OCI-LY3 (cell line): ENCODE data around the gene OTOP2.

Experiments
- CTCF ChIP-seq: fragments of 200-600, 300-600 bp; sonication (generic); IDR thresholded peaks from 2 replicates; pipeline ENCODE4 v1.5.1; 2014; ENCODE audit warnings: antibody characterized with exemption, low read length, low read depth
- EZH2phosphoT487 ChIP-seq: fragments of 200-600 bp; shearing (Covaris generic); IDR thresholded peaks from 2 replicates; pipeline ENCODE4 v1.6.1; 2018; ENCODE audit warnings: antibody characterized with exemption, mixed run types, low read depth

DNA sequence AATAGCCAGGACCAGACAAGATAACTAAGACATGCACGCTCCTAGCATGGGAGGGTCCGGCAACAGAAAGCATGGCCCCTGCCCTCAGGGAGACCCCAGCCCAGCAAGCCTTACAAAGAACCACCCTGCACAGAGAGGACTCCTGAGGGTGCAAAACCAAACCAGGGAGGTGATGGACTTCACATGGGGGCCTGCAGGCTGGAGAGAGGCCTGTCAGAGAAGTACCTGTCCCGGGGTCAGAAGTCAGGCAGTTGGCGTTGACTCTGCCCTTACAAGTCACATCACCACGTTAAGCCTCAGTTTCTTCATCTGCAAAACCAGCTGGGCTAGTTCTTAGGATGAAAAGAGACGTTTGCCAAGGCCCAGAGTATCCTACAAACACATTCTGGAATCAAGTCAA is 4.7 kb downstream of the OTOP2 start:
- TF ChIP-seq CTCF (no peak), EZH2phosphoT487 (no peak)
